ENCODE measurements around the gene CBFA2T2.

CBFA2T2 gene

DNA sequence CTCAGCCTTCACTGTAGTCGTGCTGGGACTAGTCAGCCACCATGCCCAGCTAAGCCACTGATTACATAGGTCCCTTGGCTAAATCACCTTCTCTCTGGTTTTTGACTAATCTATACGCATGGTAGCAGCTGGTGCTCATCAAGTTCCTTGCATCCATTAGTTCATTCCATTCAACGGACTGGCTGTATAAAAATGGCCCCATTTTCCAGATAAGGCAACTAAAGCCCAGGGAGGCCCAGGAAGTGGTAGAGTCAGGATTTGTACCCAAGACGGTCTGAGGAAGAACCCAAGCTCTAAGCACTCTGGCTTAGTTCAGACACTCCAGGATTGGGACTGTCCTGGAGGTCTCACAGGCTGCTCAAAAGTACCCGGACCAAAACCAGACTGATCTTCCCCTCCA is 191.4 kb downstream of the CBFA2T2 start:
- no peak for TF ChIP-seq GATA2 (IDR thresholded peaks at IDR 0.05; ENCODE audit: low read depth, low read length)
- no peak for TF ChIP-seq GATA3 (IDR thresholded peaks at IDR 0.05; ENCODE audit: low read depth, low read length)

DNA sequence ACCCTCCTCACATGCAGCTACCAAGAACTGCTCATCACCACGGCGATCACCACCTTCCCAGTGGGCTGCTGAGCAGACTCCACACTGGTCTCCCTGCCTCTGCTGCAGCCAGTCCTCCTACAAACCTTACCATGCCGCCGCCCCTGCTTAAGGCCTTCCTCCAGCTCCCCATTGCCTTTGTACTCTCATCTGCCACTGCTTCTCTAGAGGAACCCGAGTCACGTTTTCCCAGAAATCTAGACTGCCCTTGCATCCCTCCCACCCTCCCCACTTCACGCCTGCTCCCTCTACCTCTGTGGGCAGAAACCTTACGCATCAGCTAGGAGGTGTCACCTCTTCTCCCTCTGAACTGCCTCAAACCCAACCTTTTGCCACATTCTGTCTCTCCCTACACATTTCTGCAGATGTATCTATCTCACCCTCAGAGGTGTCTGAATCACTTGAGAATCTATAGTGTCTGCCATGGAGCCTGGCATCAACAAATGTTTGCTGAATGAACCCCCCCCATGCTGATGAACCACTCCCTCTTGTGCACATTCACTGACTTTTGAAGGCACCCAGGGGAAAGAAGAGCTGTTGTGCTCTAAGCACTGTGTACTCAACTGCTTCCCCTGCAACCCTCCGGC is 191.9 kb downstream of the CBFA2T2 start:
- TF ChIP-seq GATA3 (IDR thresholded peaks at IDR 0.05; ENCODE audit: low read depth, low read length) (no peak), GATA2 (IDR thresholded peaks at IDR 0.05; ENCODE audit: low read depth, low read length) (no peak)

DNA sequence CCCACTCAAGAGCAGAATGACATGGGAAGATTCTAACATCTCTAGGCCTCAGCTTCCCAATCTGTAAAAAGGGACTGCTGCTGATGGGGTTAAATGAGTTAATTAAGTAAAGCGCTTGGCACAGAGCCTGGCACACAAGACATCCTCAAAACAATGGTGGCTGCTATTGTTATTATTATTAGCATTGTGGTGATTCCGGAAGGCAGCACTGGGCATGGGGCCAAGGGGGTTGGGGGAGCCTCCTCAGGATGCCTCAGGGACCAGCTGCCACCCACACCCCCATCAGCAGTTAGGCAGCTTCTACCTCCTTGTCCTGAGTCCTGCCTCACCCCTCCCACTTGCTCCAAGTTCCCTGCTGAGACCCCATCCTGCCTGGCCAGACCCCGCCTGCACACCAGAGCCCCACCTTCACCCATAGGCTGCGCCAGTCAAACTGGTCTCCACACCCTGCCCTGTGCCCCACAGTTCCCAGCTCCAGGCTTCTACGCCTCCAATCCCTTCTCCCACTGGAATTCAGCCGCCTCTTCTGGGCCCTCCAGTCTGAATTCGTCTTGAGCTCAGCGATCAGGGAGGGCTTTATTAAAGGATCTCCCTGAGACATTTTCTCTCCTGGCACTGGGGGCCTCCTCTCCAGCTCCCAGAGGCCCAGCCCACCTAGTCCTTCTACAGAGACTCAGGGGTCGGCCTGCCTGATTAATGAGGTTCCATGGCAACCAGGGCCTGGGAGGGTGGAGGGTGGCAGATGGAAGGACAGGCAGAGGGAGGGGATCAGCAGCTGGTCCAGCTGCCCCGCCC is 194.8 kb downstream of the CBFA2T2 start:
- no peak for TF ChIP-seq GATA2 (IDR thresholded peaks at IDR 0.05; ENCODE audit: low read depth, low read length)
- TF ChIP-seq GATA3 (IDR thresholded peaks at IDR 0.05; ENCODE audit: low read depth, low read length) = no peak

DNA sequence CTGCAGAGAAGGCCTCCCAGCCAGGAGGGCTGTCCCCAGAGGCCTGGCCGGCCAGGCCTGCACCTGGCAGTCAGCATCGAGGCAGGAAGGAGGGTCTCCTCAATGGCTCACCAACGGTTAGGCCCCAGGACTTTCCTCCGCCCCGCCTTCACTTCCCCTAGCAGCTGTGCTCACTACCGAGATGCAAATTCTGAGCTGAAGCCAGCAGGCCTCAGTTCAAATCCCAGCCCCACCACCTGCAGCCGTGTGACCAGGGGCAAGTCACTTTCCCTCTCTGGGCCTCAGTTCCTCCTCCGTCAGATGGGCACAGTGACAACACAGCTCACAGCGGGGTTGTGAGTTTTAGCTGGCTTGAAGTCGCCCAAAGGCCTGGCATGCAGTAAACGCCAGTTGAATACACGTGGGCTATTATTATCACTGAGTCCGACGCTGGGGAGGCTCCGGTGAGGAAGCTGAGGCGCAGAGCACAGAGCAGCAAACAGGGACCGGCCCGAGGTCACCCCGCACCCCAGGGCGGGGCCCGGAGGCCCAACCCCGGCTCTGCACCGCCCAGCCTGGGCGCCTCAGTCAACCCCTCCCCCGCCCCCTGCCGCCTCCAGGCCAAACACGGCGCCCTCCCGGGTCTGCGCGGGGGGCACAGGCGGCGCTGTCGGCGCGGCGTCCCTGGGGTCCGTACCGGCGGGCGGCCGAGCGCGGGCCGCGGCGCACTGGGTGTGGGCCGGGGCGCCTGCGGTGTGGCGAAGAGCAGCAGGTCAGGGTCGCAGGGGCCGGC is 195.6 kb downstream of the CBFA2T2 start:
- TF ChIP-seq GATA3 (IDR thresholded peaks at IDR 0.05; ENCODE audit: low read depth, low read length) = no peak
- TF ChIP-seq GATA2 (IDR thresholded peaks at IDR 0.05; ENCODE audit: low read depth, low read length) = no peak

DNA sequence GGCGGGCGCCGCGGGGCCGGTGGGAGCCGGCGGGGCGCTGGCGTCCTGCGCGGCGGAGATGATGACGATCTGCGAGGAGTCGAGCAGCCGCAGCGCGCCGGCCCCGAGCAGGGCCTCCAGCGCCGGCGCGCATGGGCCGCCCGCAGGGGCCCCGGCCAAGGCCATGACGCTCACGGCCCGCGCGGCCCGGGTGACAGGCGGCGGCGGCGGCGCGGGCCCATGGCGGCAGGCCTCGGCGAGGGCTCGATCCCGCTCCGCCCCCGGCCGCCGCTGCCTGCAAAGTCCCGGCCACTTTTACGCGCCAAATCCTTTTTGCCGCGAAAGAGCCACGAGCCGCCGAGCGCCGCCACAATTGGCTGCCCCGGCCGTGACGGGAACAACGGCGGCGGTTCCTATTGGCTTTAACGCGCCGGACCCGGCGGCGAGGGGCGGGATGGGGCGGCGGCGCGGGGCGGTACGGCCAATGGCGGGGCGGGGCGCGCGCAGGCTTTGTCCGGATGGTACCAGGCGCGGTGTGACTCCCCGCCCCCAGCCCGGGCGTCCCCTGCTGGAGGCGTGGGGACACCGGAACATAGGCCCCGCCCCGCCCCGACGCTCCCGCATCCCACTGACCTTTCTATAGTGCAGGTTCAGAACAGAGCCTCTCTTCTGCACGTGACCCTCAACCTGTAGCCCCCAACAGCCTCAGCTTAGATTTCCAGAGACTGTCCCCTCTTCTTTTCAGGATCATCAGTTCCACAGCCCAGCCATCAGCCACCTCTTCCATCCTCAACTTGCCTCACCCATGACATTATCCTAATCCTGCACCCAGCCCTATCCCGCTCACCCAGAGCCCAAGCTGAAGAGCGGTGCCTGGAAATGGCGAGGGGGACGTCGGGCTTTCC is 196.4 kb downstream of the CBFA2T2 start, which contains the start of gene E2F1:
Gene E2F1, minus strand, starts transcription at position 286 of the 884 bp plus-strand sequence. Its CDS starts 121 bp downstream, at position 165.
- TF ChIP-seq GATA2 (IDR thresholded peaks at IDR 0.05; ENCODE audit: low read depth, low read length) (no peak), GATA3 (IDR thresholded peaks at IDR 0.05; ENCODE audit: low read depth, low read length) (no peak)

DNA sequence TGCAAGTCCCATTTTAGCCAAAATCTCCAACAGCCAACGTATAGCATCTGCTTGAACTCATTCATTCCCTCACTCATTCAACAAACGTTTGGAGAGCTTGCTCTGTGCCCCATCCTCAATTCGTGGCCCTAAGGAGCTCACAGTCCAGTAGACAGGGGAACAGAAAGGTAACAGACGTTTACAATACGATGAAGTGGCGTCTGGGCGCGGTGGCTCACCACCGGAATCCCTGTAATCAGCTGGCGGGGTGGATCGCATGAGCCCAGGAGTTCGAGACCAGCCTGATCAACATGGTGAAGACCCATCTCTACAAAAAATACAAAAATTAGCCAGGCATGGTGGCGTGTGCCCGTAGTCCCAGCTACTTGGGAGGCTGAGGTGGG is 197.1 kb downstream of the CBFA2T2 start:
- no peak for TF ChIP-seq GATA3 (IDR thresholded peaks at IDR 0.05; ENCODE audit: low read depth, low read length)
- TF ChIP-seq GATA2 (IDR thresholded peaks at IDR 0.05; ENCODE audit: low read depth, low read length) = no peak

DNA sequence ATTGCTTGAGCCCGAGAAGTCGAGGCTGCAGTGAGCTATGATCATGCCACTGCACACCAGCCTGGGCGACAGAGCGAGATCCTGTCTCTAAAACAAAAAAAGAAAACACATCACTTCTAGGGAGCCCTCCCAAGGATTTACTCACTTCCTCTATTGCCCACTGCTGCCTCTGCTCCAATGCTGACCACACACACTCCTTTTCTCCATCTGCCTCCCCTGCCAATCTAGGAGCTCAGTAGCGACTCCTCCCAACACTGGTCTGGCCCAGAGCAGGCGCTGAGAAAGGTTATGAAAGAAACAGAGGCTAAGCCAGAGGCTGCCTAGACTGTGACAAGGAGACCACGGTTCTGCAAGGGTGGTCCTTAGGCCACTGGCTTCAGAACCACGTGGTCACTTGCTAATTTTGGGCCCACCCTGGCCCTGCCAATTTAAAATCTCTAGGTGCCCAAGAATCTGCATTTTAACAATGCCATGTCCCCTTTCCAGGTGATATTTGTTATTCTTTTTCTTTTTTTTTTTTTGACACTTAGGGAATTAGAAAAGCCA is 197.5 kb downstream of the CBFA2T2 start:
- TF ChIP-seq GATA2 (IDR thresholded peaks at IDR 0.05; ENCODE audit: low read depth, low read length) (no peak), GATA3 (IDR thresholded peaks at IDR 0.05; ENCODE audit: low read depth, low read length) (no peak)

DNA sequence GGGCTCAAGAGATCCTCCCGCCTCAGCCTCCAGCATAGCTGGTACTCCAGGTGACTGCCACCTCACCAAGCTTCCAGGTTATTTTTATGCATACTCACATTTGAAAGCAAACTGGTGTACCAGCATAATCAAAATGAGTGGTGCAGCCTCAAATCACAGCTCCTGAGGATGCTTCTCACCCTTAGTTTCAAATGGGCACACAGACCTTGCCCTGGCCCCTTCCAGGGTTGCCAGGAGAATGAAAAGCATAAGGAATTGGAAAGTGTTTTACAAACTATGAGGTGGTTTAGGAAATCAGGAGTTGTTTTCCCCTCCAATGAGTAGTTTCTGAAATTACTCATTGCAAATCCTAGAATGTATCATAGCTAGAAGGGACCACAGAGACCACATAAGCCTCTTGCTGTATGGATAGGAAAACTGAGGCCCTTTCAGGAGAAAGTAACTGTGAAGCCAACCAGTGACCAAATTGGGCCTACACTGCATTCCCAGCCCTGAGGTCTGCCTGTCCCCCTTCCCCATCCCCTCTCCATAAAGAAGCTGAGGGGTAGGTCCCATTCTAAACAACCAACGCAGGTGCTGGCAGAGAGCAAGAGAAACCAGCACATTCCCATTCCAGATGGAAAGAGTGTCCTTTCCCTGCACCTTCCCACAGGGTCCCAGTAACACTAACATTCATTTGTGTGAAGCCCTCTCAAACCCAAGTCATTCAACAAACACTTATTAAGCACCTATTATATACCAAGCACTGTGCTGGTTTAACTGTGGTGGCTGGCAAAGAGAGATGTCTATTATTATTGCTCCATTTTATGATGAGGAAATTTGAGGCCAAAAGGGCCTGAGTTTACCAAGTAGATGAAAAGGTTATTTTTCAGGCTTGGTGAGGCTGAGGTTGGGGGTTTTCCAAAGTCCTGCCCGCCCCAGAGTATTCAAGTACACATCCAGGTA is 198.4 kb downstream of the CBFA2T2 start:
- no peak for TF ChIP-seq GATA3 (IDR thresholded peaks at IDR 0.05; ENCODE audit: low read depth, low read length)
- no peak for TF ChIP-seq GATA2 (IDR thresholded peaks at IDR 0.05; ENCODE audit: low read depth, low read length)

DNA sequence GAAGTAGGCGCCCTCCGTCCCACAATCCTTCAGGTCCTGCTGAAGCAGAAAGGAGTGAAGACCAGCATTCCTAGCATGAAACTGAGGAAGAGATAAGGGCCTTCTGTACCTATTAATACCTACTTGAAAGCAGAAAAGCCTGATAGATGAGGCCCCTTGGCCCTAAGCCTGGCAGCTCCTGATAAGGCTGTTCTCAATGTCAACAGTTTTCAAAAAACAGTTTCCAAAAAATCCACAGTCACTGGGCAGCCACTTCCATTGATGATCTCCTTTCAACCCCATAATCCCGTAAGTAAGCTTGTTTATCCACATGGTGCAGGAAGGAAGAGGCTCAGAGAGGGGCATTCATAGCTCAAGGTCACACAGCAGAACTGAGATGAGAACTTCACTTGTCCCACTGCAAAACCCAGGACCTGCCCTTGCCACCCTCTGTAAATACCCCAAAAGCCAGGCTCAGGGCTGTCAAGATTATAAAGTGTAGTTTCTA is 199.1 kb downstream of the CBFA2T2 start:
- TF ChIP-seq GATA3 (IDR thresholded peaks at IDR 0.05; ENCODE audit: low read depth, low read length) (no peak), GATA2 (IDR thresholded peaks at IDR 0.05; ENCODE audit: low read depth, low read length) (no peak)

DNA sequence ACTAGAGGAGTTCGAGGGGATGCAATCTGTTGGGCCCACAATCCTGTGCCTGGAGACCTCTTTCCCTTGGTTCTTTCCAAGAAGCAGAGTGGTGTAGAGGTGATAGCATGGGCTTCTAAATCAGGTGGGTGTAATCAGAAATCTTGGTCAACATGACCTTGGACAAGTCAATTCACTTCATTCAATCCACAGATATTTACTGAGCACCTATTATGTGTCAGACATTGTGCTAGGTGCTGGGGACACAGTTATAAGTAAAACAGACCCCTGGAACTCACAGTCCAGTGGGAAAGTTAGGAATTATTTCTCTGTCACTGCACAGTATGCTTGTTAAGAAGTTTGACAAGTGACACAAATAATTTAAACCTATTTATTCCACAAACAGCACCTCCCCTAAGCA is 199.6 kb downstream of the CBFA2T2 start:
- TF ChIP-seq GATA2 (IDR thresholded peaks at IDR 0.05; ENCODE audit: low read depth, low read length) (no peak), GATA3 (IDR thresholded peaks at IDR 0.05; ENCODE audit: low read depth, low read length) (no peak)

DNA sequence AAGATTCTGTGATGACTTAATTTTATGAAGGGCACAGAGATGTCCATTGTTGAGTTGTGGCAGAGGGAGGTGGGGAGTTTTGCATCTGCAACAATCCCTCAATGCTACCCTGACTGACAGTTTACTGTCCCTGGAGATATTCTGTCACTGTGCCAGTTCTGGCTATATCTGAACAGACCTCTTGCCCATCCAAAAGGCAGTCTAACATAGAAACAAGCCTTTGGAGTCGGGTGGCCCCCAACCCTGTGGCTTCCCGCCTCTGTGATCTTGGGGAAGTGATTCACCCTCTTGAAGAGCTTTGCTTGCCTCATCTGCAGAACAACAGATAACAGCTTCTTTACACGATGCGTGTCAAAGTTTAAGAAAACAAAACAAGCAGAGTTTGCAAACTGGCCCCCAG is 200.1 kb downstream of the CBFA2T2 start:
- no peak for TF ChIP-seq GATA3 (IDR thresholded peaks at IDR 0.05; ENCODE audit: low read depth, low read length)
- no peak for TF ChIP-seq GATA2 (IDR thresholded peaks at IDR 0.05; ENCODE audit: low read depth, low read length)

DNA sequence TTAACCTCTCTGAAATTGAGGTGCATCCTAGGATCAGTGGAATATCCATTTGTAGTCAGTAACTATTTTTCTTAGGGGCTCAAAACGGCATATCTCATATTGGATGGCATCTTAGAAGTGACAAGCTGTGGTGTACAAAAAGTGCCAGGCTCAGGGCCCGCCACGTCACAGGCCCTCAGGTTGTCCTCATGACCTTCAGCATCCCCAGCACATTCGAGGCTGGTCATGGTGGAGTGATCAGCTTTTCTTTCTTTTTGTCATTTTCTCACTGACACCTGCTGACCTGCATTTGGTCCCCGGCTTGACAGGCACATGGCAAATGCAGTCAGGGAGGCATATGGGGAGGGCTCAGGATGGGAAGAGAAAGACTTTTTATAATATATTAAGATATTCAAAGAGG is 203.4 kb downstream of the CBFA2T2 start:
- no peak for TF ChIP-seq GATA3 (IDR thresholded peaks at IDR 0.05; ENCODE audit: low read depth, low read length)
- TF ChIP-seq GATA2 (IDR thresholded peaks at IDR 0.05; ENCODE audit: low read depth, low read length) = no peak
